Measurements from ENCODE around the gene CCR6.

Gene CCR6

DNA sequence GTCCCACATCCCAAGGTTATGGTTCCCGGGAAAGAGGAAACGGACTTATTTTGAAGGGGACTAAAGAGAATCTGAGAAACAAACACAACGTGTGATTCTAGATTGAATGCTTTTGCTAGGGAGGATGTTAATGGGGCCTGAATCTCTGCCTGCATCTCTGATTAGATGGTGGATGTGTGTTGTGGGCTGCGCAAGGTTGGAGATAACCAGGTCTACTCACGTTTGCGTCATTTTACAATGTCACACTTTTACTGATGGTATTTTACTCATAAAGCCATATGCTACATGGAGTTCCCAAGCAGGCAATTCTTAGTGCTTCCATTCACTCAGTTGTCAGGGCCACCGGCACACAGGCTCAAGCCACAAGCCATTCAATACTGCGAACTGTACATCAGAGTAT, 23.2 kb upstream of the CCR6 start:
- DNase-seq: no peak

DNA sequence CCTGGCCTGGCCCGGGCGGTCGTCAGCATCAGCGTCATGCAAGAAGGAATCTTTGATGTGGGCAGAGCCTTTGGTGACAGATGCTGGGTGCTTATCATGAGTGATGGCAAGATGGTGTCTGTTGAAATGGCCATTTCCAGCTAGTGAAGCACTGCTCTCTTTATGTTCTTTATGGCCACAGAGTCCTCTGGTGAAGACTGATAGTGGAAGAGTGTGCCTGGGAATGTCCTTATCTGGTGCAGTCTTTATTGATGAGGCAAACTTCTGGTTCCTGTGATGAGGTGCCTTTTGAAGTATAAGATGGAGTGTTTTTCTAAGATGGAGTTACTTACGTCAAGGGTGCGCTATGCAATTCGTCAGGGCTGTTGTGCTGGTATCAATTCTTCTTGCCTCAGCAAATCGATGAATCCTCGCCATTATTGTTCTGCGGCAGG, 22.6 kb upstream of the CCR6 start:
- DNase-seq: no peak

DNA sequence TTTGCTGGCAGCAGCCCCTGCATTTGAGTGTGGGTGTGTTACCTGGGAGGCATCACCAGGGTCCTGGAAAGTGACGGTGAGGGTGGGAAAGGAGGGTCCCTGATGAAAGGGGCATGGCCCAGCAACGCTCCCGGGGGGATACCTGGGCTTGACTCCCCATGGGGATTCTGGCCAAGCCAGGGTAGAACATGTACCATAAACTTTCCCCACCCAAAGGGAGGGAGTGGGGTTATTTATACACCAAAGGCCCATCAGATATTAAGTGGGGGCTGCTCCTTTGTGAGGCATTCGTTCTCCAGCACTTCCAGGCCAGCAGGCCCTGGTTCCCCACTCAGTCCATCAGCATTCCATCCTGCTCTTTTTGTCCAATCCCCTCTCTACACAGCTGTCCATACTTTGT, 20.6 kb upstream of the CCR6 start:
- no peak for DNase-seq

DNA sequence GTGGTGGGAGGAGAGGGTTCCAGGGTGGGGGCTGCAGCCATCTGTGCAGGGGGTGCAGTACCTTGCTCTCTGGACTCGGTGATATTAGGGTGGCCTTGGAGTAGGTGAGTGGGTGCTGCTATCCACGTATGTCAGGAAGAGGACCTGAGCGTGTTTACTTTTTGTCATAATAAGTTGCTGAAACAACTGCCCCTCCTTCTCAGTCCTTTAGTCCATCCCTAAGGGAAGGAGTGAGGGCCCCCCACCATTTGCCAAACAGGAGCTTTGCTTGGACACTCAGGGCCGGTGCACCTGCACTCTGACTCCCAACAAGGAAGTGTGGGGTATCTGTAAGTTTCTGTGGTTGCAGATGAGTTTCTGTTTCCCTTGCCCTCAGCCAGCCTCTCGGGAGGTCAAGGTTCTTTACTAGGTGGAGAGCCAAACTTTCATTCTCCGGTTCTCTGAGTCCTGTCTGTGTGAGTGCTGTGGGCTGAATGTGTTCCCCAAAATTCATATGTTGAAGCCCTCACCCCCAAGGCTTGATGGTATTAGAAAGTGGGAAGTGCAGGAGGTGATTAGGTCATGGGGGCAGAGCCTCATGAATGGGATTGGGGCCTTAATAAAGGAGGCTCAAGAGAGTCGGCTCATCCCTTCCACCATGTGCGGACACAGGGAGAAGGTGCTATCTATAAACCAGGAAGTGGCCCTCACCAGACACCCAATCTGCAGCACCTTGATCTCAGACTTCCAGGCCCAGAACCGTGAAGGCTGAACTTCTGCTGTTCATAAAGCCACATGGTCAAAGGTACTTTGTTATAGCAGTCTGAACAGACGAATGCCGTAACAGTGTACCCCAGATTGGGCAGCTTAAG, 19.6 kb upstream of the CCR6 start:
- no peak for DNase-seq

DNA sequence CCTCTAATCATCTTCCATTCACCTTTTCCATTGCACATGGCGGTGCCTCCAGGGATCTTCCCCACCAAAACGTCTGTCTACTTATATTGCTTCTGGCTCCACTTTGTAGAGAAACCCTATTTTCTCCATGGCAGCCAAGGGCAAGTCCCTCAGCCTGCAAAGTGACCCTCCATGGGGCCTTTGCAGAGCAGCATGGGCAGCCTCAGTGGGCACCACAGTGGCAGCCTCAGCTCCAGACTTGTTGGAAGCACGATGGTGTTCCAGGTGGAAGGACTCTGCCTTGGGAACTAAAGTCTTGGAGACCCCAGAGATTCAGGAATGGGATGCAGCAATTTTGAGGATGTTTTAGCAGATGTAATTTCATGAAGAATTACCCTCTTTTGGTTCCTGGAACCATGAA, 18.5 kb upstream of the CCR6 start:
- no peak for DNase-seq

DNA sequence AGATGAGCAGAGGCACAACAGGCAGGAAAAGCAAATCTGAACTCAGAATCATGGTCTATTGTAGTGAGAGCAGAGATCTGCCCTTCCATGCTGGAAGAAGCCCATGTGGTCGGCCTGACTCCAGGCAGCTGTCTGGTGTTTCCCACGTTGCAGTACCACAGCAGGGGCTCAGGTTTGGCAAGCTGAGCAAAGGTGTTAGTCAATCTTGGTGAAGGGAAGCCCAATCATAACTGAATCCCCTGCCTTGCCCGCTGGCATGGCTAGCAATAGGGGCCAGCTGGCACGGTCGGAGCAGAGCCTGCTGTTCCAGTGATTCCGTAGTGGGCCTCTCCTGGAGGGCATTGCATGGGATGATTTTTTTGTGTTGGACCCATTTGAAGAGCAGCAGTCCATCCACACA, 17.8 kb upstream of the CCR6 start:
- DNase-seq: no peak

DNA sequence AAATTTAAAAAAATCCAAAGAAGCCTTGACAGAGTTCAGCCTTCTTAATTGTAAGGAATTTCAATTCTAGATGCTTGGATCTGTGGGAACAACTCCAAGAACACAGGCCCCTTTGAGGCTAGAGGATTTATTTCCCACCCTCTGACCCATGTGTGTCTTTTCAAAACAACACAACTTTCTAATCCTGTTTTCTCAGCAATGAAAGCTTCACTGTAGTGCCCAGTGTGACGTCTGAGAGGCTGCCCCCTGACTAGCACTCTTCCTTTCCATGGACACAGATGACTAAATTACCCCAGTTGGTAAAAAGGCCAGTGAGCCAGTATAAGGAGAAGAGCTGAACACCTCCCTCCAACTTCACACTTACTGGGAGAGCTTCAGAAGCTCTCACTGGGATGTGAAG, 16.5 kb upstream of the CCR6 start:
- DNase-seq: no peak

DNA sequence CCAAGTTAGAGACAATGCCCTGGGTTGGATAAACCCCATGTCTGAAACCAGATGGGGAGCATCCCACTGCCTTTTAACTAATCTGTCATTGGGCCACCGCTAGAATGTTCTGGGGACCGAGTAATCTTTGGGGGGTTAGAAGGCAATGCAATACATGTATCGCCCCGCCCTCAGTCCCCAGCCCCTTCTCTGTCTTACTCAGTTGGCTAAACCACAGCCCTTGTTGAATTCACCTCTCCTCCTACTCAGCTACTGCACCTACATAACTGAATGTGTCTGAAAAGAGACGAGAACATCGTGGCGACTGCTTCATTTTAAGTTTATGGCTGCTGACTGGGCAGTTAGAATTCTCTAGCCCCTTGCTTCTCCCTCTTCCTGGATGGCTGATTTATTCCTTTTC, 15.1 kb upstream of the CCR6 start:
- DNase-seq: no peak

DNA sequence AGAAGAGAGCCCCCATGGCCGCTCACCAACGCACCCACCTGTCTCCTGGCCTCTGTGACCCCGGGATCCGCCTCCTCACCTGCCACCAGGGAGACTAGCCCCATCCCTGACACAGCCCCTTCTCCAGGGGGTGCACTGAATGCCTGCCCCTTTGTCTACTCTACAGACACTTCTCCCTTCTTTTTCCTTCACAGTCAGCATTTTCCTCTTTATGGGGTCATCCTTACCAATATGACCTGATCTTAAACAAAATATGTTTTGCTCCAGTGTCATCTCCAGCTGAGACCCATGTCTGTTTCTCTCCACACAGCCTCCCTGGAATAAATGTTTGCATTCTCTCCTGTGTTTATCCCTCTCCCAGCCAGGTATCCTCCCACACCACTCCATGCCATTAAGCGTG, 14.6 kb upstream of the CCR6 start:
- DNase-seq: no peak

DNA sequence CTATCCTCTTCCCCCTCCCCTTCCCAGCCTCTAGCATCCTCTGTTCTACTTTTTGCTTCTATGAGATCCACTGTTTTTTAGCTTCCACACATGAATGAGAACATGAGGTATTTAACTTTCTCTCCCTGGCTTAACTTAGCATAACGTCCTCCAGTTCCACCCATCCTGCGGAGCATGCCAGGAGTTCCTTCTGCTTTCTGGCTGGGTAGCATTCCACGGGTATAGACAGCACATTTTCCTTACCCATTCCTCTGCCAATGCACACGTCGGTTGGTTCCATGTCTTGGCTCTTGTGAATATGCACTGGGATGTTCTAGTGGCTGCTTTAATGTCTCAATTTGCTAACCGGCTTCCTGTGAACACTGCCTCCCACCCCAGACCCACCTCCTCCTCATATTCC, 13.2 kb upstream of the CCR6 start:
- DNase-seq: no peak

DNA sequence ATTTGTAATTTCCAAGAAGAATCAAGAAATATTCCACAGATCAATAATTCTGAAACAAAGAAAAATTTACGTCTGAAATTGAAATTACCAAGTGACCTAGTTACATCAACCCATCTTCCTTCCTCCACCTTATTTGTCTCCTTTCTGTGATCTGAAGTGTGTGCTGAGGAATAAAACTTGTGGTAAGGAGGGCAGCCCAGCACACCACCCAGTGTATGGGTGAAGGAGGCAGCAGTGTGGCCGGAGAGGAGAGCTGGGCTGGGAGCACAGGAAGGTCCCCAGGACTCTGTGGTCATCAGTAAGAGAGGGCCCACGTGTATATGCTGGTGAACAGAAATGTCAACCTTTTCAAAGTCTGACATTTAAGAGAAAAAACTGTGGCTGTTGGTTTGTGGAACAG, 11.3 kb upstream of the CCR6 start:
- DNase-seq: no peak

DNA sequence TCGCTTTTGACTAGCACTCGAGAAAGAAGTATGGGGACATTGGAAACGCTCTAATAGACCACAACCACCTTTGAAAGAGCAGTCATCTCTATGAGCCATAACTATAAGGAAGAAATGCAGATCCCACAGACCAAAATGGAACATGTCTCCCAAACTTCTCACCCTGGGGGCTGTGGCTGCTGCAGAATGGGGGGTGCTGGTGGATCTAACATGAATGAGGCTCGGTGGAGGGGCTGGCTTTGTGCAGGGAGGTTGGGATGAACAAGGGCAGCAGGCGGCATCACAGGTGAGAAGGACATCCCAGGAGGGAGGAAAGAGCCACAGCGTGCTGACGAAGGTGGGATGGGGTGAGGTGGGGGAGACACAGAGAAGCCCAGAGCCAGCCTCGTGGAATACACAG, 10.5 kb upstream of the CCR6 start:
- no peak for DNase-seq

DNA sequence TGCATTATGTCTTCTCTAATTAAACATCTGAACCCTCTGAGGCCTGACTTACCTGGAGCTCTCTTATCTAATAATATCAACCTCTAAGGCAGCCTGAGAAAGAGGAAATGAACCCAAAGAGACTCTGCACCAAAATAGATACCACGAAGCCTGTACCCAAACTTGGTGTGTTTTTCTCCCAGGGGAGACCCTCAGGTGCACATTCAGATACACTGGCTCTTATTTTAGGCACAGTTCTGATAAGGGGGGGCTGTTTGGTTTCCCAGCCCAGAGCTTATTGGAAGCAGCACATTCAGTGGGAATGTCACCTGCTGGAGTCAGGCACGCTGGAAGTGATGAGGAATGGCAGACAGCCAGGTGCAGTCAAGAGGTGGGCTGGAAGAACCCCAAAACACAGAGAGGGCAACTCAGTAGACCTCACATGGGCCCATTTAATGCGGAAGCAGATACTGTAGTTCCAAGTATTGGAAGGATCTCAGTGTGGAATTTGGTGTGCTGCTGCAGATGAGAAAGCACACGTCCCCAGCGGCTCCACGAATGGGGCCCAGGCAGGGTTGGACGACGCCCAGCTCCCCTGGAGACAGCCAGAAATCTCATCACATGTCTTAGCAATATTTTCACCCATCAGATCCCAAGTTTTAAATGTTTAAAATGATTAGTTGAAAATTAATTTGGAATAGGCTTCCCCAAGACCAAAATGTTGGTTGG, 9.7 kb upstream of the CCR6 start:
- no peak for DNase-seq

DNA sequence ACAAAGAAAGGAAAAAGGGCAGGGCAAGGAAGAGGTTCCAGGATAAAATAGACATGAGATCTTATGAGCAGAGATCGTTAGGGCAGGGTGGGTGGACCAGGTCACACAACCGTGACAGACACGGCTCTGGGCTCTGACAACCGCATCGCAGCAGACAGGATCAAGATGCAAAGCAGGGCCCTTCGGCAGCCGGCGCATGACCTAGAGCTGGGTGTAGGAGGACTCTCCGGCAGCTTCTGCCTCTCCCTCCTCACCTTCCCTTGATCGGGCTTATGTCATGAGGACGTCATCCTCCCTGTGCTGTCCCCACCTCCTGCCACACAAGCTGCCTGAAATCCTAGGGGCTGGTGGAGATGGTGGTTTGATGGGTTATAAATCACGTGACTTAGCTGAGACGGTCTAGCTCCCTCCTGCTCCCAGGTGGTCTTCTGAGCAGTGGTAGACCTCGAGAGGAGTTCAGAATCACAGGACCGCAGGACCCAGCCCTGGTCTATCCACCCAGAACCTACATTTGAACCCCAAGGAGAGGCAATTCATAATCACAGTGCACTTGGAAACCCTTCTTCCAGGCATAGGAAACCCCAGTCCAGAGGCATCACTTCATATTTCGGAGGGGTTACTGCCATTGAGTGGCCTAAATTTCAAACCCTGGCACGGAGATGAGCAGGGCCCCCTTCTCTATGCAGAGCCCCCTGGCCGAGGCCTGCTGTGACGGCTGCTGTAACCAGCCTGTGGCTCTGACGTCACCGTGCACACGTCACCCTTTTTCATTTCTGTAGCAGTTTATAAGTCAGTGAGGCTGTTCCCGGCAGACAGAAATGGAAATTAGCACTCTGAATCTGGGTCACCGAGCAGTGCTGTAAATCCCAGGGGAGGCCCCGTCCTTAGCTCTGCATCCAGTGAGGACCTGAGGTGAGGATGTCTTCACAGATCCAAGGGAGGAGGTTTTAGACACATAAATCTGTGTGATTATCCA, 8.7 kb upstream of the CCR6 start:
- no peak for DNase-seq

DNA sequence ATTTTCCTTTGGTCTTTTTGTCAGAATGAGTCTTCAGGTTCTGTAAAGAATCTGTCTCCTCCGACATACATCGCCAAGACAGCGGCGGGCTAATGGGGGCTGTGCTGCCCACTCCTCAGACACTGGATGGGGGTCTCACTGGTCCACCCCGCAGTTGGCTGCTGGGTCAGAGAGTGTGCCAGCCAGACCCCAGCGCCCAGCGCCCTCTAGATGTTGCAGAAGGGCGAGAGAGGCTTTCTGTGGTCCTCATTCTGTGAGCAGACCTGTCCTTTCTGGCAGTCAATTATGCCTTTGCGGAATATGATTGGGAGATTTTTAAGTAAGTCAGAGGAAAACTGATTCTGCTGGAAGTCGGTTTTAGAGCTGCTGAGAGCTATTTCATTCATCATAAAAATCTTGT, 7.8 kb upstream of the CCR6 start:
- no peak for DNase-seq

DNA sequence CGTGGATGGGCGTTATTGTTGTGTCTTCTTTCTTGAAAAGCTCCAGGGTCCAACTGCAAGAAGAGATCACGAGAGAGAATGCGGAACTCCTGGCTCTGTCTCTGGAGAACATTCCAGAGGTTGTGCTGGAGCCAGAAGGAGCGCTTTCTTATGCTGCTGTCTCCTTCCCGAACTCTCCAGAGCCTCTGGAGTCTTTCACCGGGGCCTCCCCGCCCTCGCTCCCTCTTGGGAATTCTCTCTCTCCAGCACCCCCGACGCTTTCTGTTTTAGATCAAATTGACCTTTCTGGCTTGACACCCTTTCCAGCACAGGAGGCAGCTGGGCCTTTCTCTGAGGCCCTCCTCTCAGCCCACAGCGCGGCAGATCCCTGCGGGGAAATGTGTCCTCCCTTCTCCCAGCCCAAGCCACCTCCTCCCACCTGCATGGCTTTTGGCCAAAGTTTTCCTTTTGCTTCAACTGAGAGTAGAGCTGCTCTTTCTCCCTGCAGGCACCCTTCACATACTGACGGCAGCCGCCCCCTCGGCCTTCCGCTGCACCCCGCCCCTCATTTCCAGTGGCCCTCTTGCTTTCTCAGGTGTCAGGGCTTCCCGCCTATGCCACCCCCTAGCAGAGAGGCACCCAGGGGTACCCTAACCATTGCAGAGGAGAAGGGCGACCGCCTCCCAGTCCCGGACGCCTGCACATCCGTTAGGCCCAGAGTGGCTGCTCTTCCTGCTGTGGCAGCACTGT, 6.6 kb upstream of the CCR6 start:
- no peak for DNase-seq

DNA sequence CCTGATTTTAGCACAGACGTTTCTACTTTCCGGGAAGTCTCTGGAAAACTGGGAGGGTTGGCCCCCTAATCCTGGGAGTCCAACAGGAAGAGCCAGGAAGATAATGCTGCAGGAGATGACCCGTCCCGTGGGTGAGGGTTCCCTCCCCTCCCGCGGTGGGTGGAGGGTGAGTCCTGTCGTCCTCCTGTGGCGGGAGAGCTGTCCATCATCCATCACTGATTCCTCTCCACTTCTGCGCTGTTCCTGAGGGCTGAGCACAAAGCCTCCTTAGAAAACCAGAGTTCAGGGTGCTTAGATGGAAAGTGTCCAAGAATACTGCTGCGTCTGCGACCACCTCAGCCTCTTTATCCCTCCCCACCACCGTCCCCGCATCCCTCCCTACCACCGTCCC, 6.1 kb upstream of the CCR6 start:
- DNase-seq: no peak

DNA sequence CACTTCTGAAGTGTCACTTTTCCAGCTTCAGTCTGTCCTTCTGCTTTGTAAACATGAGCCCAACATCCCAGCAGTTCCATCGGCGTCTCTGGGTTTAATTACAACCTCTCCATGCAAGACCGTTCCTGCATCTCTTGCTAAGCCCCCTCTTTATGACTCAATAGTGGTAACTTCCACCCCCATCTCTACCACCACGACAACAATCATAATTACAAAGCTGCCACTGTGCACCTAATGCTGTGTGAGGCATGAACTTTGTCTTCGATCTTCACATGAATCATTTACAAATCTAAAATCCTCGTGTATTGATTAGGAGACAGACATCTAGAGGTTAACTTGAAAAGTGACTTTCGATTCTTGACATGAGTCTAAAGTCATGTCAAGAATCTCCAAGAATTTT, 4.9 kb upstream of the CCR6 start:
- no peak for DNase-seq

DNA sequence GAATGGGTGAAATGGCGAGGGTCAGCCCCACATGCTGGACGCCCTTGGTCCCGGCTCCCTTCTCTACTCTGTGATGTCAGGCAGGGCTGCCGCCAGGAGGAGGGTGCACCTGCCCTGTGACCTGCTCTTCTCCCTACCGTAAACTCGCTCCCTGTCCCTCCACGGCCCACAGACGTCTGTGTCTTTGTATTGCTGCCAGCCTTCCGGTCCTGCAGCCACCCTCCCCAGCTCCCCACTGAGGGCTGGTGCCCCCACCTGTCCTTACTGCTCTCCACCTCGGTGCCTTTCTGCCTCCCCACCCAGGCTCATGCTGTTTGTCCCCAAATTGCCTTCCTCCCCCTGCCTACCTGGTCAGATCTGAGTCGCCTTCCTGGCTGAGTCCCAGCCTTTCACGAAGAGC, 4.1 kb upstream of the CCR6 start:
- no peak for DNase-seq

DNA sequence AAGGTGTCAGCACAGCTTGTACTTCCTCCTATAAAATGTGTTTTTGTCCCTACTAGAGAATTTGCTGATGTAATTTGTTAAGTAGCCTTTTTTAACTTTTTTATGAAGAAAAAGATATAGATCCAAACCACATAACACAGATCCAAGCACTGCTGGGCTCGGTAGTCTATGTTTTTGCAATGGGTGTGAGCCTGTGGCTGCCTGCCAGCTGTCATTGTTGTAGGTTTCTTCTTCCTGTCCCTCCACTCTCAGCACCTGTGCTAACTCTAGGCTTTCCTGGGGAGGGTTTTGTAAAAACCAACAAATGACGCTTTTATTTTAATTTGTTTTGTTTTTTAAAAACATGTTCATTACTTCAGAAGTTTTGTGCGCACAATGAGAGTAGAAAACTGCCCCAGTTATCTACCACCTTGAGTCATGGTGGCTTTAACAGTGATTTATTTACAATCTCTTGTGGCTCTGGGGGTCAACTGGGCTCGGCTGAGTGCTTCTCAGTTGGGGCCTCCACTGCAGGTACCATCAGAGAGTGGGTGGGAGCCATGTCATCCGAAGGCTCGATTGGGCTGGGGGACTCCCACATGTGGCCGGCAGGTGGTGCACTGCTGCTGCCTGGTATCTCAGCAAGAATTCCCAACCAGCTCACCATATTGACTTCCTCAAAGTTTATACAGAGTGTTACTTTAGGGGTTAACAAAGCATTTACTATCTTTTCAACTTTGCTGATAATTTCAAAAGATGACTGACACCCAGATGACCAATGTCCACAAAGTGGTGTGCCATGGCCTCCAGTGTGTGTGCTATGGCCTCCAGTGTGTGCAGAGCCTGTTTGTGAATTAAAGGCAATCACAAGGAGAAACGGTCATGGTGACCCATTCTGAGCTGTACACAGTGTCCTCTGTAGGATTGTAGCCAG, 3.0 kb upstream of the CCR6 start:
- no peak for DNase-seq

DNA sequence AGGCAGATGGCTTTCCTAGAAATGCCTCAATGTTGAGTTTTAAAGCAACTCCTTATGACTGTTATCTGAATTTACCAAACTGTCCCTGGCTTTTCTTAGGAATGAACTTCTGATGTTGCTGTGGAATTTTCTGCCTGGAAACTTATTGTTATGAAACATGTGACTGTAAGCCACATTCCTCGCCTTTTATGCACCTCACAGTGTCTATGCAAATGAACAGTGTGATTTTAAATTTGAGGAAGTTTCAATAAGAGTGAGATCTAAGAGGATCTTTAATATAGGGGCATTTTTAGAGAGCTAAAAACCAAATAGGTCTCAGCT, 2.4 kb upstream of the CCR6 start:
- DNase-seq: peak; percentile 10

DNA sequence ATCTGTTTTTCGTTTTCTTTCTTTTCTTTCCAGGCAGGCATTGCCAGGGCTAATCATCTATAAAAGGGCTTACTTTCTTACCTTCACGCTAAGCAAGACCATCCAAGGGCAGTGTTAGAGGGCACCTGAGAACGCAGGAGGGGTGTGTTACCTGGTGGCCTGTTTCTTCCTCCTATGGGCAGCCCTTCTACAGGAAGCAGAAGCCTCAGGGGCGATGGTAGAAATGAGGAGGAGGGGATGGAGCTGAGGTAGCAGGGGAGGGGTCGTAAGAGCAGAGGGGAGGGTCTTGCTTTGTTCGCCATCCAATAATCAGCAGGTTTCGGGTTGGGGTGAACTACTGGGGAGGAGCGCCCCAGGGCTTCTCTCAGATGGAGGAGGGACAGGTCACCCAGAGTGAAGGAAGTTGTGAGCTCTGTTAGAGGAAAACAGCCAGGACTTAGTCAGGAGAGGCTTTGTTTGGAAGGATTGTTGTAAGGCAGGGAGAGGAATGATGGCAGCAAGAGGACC, 1.5 kb upstream of the CCR6 start:
- no peak for DNase-seq

Data from hematopoietic multipotent progenitor cell treated with erythropoietin and hydrocortisone succinate and interleukin-3 and kit ligand, for 4 days (in vitro differentiated cells).